Measurements from ENCODE around the gene TNFRSF25. TPM values are rescaled to one million over a fixed set of nuclear protein-coding genes. Genes with fewer than 3 reads are reported as not detected.
"Not testable (repeated sequence)": the region's sequence is repeated elsewhere in the genome, so short reads cannot be mapped to it uniquely, and the experiment has no call there.

TNFRSF25 gene
- polyA plus RNA-seq, 1 experiment, result 3.3 TPM

DNA sequence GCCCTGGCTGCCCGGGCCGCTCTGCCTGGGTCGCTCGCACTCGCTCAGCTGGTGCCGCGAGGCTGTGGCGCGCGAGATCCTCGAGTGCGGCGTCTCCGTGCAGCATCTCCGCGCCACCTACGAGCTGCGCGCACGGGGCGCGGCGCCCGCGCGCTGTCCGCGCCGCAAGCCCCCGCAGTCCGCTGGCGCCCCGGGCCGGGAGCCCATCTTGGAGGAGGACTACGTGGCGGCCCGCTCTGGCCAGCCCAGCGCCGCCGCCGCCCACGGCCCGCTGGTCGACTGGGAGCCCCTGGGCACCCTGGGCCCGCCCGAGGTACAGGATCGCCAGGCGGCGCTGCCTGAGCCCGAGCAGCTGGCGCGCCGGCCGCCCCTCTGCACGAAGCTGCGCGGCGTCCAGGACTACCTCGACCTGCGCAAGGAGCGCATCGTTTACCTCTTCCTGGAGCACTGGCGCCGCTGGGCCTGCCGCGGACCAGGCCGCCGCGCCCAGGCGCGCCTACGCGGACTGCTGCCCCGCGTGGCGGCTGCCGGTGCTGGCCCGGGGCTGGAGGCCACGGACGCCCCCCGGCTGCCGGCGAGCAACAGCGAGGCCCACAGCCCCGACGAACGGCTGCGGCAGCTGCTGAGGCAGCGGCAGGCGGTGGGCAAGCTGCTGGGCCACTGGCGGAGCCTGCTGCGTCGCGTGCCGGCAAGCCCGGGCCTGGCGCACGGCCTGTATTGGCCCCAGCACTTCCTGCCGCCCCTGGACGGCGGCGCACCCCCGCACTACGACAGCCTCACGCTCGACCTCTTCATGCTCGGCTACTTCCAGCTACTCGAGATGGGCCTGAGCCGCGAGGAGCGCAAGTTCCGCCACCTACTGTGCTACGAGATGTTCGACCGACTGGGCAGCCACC is 10.9 kb downstream of the TNFRSF25 start:
- DNase-seq (ENCODE audit: low read depth), result no peak
- Histone ChIP-seq H3K36me3 (ENCODE audit: control insufficient read depth, insufficient read depth, low read length) (no peaks in the 10 kb centered on the region), H3K4me3 (ENCODE audit: low read depth, low read length) (no peak overlapping the region), H3K27me3 (ENCODE audit: control insufficient read depth, insufficient read depth, low read length) (peaks cover 29% of the 10 kb centered on the region)
- ChIA-PET POLR2A (interaction anchor here (0.5 kb wide), 1 partner anchor 33 kb away, joined by 3 read pairs; no protein-coding TSS in a partner anchor), CTCF (interaction anchor here (1.3 to 9.5 kb wide), 2 partner anchors 16 to 91 kb away, joined by 3 to 62 read pairs; no protein-coding TSS in a partner anchor)
- TF ChIP-seq, protein P1, sequence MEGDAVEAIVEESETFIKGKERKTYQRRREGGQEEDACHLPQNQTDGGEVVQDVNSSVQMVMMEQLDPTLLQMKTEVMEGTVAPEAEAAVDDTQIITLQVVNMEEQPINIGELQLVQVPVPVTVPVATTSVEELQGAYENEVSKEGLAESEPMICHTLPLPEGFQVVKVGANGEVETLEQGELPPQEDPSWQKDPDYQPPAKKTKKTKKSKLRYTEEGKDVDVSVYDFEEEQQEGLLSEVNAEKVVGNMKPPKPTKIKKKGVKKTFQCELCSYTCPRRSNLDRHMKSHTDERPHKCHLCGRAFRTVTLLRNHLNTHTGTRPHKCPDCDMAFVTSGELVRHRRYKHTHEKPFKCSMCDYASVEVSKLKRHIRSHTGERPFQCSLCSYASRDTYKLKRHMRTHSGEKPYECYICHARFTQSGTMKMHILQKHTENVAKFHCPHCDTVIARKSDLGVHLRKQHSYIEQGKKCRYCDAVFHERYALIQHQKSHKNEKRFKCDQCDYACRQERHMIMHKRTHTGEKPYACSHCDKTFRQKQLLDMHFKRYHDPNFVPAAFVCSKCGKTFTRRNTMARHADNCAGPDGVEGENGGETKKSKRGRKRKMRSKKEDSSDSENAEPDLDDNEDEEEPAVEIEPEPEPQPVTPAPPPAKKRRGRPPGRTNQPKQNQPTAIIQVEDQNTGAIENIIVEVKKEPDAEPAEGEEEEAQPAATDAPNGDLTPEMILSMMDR (IDR thresholded peaks at IDR 0.05; ENCODE audit: insufficient read depth, low read depth, low read length), result no peak

DNA sequence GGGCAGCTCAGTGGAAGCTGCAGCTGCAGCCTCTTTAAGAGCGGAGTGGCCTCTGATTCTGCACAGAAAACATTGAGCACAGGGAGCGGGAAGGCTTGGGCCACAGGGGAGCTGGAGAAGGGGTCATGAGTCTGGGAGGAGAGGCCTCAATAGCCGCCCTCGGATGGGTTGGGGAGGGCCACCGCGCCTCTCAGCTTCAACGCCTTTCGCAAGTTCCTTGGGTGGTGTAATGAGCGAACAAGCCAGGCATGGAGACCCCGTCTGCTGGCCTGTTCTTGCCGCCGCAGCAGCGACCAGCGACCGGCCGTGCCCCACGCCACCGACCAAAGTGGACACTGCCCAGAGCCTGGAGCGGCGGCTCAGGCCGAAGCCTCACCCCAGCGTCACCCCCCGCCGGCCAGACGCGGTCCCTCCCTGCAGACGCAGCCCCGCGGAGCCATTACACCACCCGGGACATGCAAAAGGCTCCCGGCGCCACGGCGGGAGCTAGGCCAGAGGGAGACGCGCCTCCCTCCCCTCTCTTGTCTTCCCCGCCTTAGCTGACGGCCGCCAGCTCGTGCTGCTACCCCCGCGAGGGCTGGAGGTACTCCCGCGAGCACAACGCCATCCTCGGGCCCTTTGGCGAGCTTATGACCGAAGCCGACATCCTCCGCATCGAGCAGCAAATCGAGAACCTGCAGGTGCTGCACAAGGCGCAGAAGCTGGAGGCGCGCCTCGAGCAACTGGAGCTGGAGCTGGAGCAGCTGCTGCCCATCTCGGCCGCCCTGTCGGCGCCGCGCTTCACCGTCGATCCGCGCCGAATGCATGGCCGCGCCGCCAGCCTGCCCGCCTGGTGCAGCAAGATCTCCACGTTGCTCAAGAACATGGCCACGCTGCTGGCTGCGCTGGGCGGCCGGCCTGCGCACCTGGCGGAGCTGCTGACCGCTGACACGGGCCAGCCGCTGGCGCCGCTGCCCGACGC is 11.8 kb downstream of the TNFRSF25 start:
- H3K36me3 ChIP-seq (ENCODE audit: control insufficient read depth, insufficient read depth, low read length); H3K4me3 ChIP-seq (ENCODE audit: low read depth, low read length); DNase-seq (ENCODE audit: low read depth); POLR2A ChIA-PET: not testable (repeated sequence)
- H3K27me3 ChIP-seq (ENCODE audit: control insufficient read depth, insufficient read depth, low read length), result peaks cover 37% of the 10 kb centered on the region
- CTCF ChIA-PET, result interaction anchor here (1.3 to 9.5 kb wide), 2 partner anchors 15 to 90 kb away, joined by 3 to 62 read pairs; no protein-coding TSS in a partner anchor

- CTCF ChIA-PET, result interaction anchor here (1.4 to 9.5 kb wide), 2 partner anchors 12 to 19 kb away, joined by 3 to 62 read pairs; no protein-coding TSS in a partner anchor
- Histone ChIP-seq H3K27me3 (ENCODE audit: control insufficient read depth, insufficient read depth, low read length) (peaks cover 38% of the 10 kb centered on the region), H3K4me3 (ENCODE audit: low read depth, low read length) (no peak overlapping the region), H3K36me3 (ENCODE audit: control insufficient read depth, insufficient read depth, low read length) (no peaks in the 10 kb centered on the region)
- DNase-seq (ENCODE audit: low read depth), result no peak
- TF ChIP-seq, protein P1 (IDR thresholded peaks at IDR 0.05; ENCODE audit: insufficient read depth, low read depth, low read length), result no peak
- POLR2A ChIA-PET, result interaction anchor here (0.7 kb wide), 1 partner anchor 67 kb away, joined by 4 read pairs; no protein-coding TSS in a partner anchor
Observed at GRCh38 chr1:6450943-6451373, 15.0 kb downstream of the TNFRSF25 start.

GRCh38 chr1:6450486-6450885 is 15.5 kb downstream of the TNFRSF25 start:
- CTCF ChIA-PET, result interaction anchor here (1.4 to 9.5 kb wide), 2 partner anchors 11 to 19 kb away, joined by 3 to 62 read pairs; no protein-coding TSS in a partner anchor
- POLR2A ChIA-PET, result interaction anchor here (0.7 kb wide), 1 partner anchor 67 kb away, joined by 4 read pairs; no protein-coding TSS in a partner anchor
- H3K36me3 ChIP-seq (ENCODE audit: control insufficient read depth, insufficient read depth, low read length); DNase-seq (ENCODE audit: low read depth); H3K4me3 ChIP-seq (ENCODE audit: low read depth, low read length): not testable (repeated sequence)
- peaks cover 38% of the 10 kb centered on the region for H3K27me3 ChIP-seq (ENCODE audit: control insufficient read depth, insufficient read depth, low read length)

DNA sequence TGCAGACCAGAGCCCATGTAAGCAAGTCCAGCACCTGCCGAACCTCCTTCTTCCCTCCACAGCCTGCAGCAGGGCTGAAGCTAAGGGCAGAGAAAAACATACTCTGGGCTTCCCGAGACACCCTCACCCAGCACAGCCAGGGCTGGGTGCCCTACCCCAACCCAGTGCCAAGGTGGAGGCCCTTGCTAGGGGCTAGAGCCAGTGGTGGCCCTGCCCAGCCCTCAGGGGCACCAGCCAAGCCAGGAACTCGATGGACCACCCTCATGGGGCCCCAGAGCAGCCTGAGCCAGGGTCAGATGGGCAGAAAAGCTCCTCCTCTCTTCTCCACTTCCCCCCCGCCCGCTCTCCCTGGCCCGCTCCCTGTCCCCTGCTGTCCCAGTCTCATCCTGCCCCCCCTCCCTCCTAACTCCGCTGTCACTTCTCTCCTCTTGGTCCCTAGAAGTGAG is 15.9 kb downstream of the TNFRSF25 start:
- Histone ChIP-seq H3K4me3 (ENCODE audit: low read depth, low read length) (no peak overlapping the region), H3K36me3 (ENCODE audit: control insufficient read depth, insufficient read depth, low read length) (no peaks in the 10 kb centered on the region), H3K27me3 (ENCODE audit: control insufficient read depth, insufficient read depth, low read length) (peaks cover 38% of the 10 kb centered on the region)
- TF ChIP-seq, protein P1 (IDR thresholded peaks at IDR 0.05; ENCODE audit: insufficient read depth, low read depth, low read length), result no peak
- POLR2A ChIA-PET, result interaction anchor here (0.7 kb wide), 1 partner anchor 36 kb away, joined by 3 read pairs; no protein-coding TSS in a partner anchor
- CTCF ChIA-PET, result interaction anchor here (1.4 to 9.5 kb wide), 2 partner anchors 11 to 20 kb away, joined by 3 to 62 read pairs; no protein-coding TSS in a partner anchor
- no peak for DNase-seq (ENCODE audit: low read depth)
